Cardiac atrium fibroblast (primary cell): Measurements from ENCODE around the gene NUP98. TPM values are rescaled to one million over a fixed set of nuclear protein-coding genes. Genes with fewer than 3 reads are reported as not detected.

ENCODE experiments used
- total RNA-seq: library from RNA; depleted of rRNA; stranded (reverse); fragments of >200 nt; gene quantifications from 2 replicates; pipeline ENCODE4 v1.2.3, GENCODE V29; 2015

The NUP98 gene
- total RNA-seq = 67.3 and 75.0 TPM in 2 replicates

GRCh38 chr11:3797329-3798090, at the start of gene NUP98:
Gene NUP98, minus strand, starts transcription at chr11:3797554. Its CDS starts 15,437 bp downstream, at chr11:3782117.

DNA sequence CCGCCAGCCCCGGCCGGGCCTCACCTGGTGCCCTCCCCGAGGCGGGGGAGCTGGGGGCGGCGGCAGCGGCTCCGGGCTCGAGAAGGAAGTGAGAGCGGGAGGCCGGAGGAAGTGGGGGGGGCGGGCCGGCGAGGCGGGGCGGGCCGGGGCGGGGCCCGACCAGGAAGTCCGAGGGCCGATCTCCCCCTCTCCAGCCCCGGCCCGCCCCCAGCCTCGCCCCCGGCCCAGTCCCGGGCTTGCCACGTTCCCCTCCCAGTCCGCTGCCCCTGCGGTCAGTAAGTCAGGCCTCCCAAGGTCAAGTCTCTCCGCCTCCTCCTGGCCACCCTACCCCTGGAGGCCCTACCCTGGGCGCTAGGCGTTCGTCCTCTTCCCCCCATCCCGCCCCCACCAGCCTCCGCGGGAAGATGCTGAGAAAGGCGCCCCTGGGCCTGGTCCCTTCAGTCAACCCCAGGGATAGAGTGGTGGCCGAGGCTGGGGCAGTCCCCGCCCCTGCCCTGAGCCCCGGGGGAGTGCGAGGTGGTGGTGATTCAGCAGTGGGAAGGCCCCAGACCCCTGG, 43.6 kb upstream of the NUP98 start, which contains the start of gene RHOG:
Gene RHOG, minus strand, starts transcription at position 90 of the 556 bp plus-strand sequence. CDS start 12,821 bp downstream, outside the sequence.

DNA sequence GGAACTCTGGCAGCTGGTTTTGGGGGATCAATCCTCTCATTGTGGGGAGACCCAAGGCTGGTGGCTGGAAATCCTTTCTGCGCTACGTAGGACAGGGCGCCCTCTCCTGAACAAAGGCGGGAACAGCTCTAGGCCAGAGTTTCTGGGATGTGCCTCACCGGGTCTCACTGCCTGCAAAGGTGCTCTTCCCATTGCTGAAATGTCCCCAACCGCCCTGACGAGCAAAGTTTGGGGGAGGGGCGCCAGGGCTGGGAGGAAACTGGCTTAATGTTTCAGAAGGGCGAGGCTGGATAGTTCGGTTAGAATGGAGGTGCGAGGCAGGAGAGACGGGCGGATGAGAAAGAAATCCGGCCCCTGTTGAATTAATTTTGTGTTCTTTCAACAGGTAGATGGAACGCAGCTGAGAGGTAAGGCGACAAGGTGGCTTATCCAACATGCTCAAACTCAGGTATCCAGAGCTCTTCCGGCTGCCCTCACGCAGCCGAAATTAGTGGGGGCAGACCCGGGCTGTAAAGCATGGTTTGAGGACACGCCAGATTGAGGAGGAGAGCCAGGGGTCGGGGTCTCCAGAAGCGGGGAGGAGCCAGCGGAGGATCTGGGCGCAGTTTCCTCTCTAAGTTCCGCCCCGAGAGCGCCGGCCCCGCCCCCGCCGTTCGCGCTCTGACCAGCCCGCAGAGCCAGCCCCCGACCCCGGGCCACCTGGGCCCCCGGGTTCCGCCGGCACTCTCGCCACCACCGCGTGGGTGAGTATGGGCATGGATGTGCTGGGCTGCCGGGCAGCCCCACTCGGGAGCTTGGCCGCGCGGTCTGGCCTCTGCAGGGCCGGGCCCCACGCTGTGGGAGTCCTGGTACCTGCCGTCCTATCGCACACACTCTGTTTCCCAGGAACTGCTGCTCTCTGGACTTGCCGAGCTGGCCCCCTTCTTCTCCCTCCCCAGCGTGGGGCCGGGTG, 10.8 kb upstream of the NUP98 start, which contains the start of gene PGAP2:
Gene PGAP2, plus strand, starts transcription at position 652 of the 952 bp plus-strand sequence. CDS start 2,700 bp downstream, outside the sequence.

DNA sequence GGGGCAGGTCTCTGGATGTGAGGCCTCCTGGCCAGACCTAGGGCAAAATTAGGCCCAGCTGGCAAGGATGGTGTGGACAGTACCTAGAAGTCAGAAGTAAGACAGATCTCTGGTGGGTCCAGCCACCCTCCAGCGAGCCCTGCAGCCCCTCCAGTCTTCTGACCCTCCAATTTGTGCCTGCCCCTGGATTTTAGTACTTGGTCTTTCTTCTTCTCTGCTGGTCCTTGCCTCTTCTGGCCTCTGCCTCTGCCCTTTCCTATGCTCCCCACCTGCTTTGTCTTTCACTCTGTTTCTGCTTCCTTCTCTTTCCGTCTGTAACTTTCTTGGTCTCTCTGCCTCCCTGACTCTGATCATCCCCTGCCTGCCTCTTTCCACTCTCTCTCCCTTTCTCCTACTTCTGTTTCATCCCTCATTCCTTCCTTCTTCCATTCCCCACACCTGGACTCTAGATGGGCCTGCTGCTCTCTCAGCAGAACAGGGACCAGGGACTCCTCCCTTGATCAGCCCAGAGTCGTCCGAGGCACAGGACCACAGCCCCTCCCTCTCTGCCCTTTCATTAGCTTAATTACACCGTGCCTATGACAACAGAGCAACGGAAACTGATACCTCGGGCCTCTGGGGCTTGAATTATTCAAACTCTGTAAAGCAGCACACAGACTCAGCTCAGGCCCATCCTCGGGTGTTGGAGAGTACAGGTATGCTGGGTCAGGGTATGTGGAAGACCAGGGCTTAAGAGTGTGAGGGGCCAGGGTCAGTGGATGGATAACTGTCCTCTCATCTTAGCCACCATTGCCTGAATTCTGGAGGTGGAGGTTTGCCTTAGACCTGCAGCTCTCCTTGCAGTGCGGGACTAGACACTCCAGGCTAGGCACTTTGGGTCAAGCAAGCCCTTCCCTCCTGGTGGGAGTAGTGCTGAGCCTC, 125.8 kb downstream of the NUP98 start, which contains the start of gene CHRNA10:
Gene CHRNA10, minus strand, starts transcription at position 51 of the 921 bp plus-strand sequence. CDS start 72 bp downstream, outside the sequence.

DNA sequence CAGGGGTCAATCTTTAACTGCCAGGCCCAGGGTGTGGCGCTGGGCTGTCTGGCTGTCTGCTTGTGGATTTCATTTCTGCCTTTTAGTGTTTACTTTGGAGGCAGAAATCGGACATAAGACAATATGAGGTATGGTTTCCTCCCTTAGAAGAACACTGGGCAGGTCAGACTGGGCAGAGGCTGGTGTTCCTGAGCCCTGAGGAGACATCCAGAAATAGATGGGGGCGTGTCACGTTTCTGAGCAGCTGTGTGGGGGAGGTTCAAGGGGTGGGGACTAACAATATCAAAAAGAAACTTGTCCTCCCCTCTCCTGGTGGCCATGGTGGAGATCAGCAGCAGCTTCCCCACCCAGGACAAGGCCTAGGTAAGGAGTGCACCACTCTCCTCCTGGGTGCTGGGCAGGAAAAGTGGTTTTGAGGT, 152.5 kb downstream of the NUP98 start, which contains the start of gene ART1:
Gene ART1, plus strand, starts transcription at position 312 of the 419 bp plus-strand sequence. CDS start 14,086 bp downstream, outside the sequence.

DNA sequence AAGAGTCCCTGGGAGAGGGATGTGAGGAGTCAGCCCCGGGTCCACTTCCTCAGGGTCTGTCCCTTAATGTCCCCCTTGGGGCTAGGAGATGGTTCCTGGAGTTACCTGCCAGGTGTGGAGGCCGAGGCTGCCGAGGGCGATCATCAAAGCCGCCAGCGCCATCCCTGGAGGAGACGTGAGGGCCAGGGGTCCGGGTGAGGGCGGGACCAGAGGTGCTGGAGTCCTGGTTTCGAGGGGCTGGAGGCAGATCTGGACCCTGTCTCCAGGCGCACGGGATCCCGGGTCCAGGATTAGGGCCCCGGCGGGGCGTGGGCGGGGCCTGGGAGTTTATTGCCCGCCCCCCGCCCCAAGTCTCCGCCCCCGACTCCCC, 155.7 kb downstream of the NUP98 start, which contains the start of gene ART5:
Gene ART5, minus strand, starts transcription at position 292 of the 370 bp plus-strand sequence. Its CDS starts 130 bp downstream, at position 162.

Other genes with a start within 250 kb of the NUP98 start
- gene ART5, start 155.6 kb downstream of the NUP98 start, total RNA-seq = not detected in 2 replicates
- not detected in 2 replicates for gene ART1, start 152.4 kb downstream of the NUP98 start, total RNA-seq
- 0.97 TPM in 1 of 2 replicates, not detected in the other for gene CHRNA10, start 126.2 kb downstream of the NUP98 start, total RNA-seq
- gene PGAP2, start 11.0 kb upstream of the NUP98 start, total RNA-seq = 7.3 and 11.2 TPM in 2 replicates
- 36.5 and 53.3 TPM in 2 replicates for gene RHOG, start 43.4 kb upstream of the NUP98 start, total RNA-seq
- 20.4 and 30.5 TPM in 2 replicates for gene STIM1, start 58.1 kb upstream of the NUP98 start, total RNA-seq